GM19395 (cell line): ENCODE data around the gene LAMA2.

Source experiments
- ATAC-seq: cut with Tn5 transposase; IDR thresholded peaks from one replicate; pipeline ENCODE4 v1.9.1; 2021; ENCODE audit warnings: mild to moderate bottlenecking, moderate library complexity; ENCODE audit not compliant: unreplicated experiment

The LAMA2 gene

DNA sequence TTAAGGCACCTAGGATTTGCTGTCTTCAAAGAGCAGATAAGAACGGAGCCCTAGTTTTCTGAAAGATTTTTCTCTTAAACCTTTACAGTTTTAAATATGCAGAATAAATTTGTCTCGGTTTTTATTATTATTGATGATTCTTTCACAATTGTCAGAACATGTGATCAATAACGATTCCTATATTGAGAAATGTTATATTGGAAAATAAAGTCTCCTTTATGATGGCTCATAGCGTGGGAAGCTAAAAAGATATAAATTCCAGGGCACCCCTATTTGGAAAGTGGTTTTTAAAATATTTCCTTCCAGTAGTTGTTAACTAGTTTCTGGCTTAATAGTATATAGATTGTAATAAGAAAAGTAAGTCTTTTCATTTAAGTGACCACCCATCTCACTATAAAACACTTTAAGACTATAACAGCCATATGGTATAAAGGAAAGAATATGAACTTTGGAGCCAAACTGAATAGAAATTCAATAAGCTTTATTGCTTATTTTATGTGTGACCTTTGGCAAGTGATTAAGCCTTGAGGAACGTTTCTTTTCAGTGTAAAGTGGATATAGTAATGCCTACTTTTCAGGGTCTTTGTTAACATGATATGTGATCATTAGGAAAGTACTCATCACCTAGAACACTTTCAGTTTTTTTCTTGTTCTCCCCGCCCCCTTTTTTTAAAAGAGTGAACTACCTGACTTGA, 369.6 kb downstream of the LAMA2 start:
- ATAC-seq: no peak

- ATAC-seq: no peak
Observed at GRCh38 chr6:129253242-129253641, 370.3 kb downstream of the LAMA2 start.

DNA sequence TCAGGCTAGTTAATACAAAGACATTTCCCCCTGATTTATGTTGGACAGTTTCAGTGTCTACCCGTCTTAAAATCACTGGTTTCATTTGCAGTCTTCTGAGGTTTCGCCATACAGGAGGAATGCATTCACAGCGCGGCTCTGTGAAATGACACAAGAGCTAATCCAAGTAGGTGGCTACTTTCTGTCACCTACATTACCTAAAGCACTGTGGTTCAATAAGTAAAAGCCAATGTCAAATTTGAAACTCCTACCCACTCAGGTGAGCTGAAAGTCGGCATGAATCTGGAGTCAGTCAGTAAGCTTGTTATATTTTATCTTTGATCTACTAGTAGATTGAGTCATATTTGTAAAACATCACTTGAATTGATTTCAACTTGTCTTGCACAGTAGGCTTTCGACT, 370.8 kb downstream of the LAMA2 start:
- ATAC-seq: no peak

DNA sequence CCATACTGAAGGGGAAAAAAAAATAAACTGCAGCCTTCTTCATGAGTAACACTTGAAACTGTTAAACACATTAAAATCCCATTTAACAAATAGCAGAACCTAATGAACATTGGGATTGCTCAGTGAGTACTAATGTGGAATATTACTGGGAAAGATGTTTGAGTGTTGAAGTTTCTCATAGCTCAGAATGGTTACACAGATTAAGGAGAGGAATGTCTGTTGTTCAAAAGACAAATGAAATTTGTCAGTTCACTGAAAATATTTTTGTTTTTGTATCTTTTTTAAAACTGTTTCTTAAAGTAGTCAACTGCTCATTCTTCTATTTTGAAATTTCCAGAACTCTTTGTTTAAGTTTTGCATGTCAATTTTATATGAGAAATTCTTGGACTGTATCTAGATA, 374.3 kb downstream of the LAMA2 start:
- ATAC-seq: no peak

DNA sequence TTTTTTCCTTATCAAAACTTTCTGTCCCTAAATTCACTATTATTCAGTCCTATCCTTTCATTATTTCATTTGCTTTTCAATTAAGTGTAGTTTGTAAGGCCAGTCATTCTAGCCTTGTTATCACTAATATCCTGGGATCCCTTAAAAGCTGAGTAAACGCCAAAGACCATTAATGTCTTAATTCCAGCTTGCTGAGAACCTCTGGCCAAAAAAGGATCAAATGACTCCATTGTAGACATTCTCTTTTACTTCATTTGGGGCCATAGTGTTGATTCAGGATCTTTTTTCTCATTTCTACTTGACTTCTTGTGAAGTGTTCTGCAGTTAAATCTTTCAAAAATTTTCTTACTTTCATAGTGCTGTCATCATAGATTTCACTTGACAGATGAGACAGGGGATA, 379.7 kb downstream of the LAMA2 start:
- ATAC-seq: no peak

- no peak for ATAC-seq
Observed at GRCh38 chr6:129263176-129263575, 380.2 kb downstream of the LAMA2 start.

DNA sequence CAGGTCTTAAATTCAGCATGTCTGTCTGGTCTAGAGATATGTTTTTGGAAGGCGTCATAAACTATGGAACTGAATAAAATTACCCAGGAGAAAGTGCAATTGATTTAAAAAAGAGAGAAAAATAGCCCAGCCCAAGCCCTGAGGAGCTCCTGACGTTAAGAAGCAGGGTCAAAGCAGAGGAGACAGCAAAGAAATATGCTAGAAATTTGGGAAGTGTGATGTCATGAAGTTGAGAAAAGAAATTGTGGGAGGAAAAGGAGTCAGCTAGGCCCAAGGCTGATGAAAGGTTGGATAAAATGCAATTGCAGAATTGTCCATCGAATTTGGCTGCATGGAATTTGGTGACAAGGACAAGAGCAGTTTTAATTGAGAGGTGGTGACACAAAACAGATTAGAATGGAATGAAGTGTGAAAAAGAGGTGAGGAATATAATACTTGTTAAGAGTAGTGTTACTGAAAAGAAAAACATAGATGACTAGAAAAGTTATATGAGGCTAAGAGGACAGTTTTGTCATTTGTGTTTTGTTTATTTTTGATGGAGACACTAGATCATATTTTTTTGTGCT, 381.6 kb downstream of the LAMA2 start:
- no peak for ATAC-seq

DNA sequence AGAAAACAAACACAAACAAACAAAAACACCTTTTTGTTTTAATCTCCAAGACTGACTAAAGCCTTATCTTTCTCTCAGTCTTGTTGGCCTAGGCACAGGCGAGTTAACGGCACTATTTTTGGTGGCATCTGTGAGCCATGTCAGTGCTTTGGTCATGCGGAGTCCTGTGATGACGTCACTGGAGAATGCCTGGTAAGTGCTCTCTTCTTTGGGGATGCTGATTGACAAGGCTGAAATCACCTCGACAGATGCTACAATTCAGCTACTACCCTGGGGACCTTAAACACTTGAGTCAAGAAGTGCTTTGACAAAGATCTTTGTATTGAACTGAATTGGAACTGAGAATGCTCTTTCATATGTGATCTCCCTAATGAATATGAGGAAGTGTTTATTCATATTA, 384.1 kb downstream of the LAMA2 start:
- no peak for ATAC-seq

DNA sequence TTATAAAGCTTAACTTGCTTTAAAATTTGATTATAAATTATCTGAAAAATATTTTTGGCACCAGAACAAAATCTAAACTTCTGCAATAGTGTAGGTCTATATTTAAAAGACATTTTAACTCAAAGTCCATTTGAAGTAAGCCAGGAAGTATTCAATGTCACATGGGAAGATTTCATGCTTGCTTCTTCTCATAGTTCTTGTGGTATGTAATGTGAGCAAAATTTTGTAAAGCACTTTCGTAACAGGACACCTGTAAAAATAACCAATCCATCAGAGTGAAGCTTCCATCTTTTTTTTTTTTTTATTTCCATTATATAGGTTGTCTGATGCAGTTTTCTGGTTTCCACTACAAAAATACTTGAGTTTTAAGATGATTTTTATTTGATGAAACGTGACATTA, 386.1 kb downstream of the LAMA2 start:
- no peak for ATAC-seq

GRCh38 chr6:129269891-129270290, 387.0 kb downstream of the LAMA2 start:
- ATAC-seq: no peak

DNA sequence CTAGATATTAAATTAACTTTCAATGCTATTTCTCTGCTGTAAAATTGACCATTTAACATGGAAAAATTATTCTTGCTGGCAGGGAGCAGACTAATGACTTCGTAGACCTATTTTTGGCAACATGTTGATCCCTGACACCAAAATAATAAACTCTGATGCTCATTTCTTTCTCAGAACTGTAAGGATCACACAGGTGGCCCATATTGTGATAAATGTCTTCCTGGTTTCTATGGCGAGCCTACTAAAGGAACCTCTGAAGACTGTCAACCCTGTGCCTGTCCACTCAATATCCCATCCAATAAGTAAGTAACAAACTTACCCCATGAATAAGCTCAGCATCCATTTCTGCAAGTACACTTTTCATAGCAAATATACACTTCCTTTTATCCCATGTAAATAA, 387.5 kb downstream of the LAMA2 start:
- ATAC-seq: no peak

GRCh38 chr6:129273161-129273560, 390.2 kb downstream of the LAMA2 start:
- ATAC-seq: no peak

- ATAC-seq: no peak
Observed at GRCh38 chr6:129276461-129276860, 393.5 kb downstream of the LAMA2 start.

- no peak for ATAC-seq
Observed at GRCh38 chr6:129276986-129277385, 394.0 kb downstream of the LAMA2 start.

DNA sequence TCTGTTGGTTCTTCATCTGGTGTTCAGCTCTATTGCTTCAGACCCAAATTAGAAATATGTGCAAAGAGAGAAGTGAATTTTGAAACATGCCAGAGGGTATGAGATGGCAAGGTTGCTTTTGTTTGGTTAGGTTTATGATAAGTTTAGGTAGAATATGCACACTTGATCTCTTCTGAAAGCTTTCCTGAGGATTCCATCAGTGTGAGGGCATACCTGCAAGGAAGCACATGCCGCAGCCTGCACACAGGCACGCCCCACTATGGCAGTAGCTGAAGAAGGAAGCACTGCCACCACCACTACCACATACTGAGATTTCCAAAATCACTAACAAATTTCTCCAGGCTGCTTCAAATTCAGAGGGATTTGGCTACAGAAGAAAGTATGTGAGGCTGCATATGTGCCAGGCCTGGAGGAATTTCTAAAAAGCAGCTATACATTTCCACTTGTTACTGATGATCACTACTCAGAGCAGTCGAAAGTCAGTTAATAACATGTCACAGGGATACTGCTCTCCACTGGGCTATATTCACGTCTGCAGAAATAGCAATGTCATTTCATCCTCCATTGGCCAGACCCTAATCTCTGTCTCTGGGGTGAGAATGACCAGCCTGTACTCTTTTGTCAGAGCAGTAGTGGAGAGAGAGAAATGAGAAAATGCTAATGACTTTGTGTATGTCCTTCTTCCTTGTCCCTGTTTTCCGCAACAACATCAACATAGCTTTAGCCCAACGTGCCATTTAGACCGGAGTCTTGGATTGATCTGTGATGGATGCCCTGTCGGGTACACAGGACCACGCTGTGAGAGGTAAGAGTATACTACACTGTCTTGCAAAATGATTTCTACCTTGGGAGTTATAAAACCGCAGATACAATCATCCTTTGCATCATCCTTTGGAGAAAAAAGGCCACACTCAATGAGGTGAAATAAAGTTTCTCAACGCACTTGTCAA, 396.7 kb downstream of the LAMA2 start:
- no peak for ATAC-seq

GRCh38 chr6:129280293-129280644, 397.3 kb downstream of the LAMA2 start:
- no peak for ATAC-seq

GRCh38 chr6:129280749-129281148, 397.8 kb downstream of the LAMA2 start:
- ATAC-seq: no peak

DNA sequence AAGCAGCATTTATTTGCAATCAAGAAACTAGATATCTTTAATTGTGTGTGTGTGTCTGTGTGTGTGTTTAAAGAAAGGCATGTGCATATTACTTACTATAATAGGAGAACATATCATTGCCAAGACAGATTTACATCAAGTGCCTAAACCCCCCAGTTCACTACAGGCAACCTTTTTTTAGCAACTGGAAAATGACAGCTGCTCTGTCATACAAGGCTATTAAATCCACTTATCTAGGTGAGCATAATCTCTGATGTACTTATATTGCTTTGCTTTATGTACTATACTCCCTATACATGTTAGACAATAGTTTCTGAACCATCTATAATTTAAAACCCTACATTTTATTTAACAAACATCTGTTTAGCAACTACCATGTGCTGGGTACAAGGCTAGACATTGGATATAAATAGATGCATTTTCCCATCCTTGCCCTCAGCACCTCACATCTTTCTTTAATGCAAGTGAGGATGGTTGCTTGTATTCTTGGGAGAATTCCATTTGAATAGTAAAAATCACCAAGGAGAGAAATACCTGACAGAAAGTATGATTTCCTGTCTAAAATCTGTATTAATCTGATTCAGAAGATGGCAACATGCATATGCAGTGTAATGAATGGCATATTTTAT, 398.3 kb downstream of the LAMA2 start:
- no peak for ATAC-seq

DNA sequence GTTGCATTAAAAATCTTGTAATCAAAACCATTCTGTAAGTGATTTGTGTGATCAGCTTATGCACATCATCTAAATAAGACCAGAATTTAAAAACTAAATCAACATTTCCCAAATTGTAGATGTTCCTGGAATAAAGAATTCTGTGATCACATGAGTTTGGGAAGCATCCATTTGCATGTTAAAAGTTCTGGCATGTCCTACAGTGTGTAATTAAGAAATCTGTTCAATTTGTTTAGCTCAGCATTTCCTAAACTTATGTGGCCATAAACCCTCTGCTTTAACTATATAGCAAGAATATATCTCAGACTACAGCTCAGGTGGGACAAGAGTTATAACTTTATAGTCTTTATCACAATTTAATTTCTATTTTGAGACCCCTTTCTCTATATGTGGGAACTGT, 399.1 kb downstream of the LAMA2 start:
- no peak for ATAC-seq

DNA sequence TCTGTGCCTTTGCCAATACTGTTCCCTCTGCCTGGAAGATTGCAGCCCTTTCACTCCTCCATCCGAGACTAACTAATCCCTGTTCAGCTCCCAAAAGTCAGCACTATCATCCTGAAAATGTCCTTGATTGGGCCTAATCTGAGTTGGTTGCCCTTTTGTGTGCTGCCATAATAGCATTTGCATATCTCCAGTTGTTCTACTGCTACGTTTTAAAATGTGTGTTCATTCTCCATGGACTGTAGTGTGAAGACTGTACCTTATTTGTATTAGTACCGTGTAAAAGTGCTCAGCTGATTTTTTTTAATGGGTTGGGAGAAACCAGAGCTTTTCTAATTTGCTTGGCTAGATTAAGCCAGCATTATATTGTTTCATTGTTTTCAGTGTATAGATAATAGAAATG, 401.3 kb downstream of the LAMA2 start:
- no peak for ATAC-seq
